Stimulated activated CD8-positive, alpha-beta memory T cell treated with anti-CD3 and anti-CD28 coated beads, Interleukin-4, amount 100 ng/mL, for 4 hours (primary cell): ENCODE results near the gene IGBP1.
"Not testable (repeated sequence)": the region's sequence is repeated elsewhere in the genome, so short reads cannot be mapped to it uniquely, and the experiment has no call there.

Experiments used
- DNase-seq, 2 donors: peaks; one replicate each; pipeline ENCODE4 v3.0.0-alpha.2; 2020; ENCODE audit warnings: low read depth in 2 of 2, low spot score in 1 of 2

The IGBP1 gene

GRCh38 chrX:70133303-70134115 is at the start of gene IGBP1:
Gene IGBP1 (plus strand): TSS chrX:70133447. CDS start chrX:70133948, 501 bp downstream.
- peak; percentile 41 to 60 for DNase-seq

- no peak for DNase-seq
These were observed 48.5 kb upstream of the IGBP1 start for GRCh38 chrX:70084592-70085240.

- DNase-seq: no peak
These were observed 45.2 kb upstream of the IGBP1 start for GRCh38 chrX:70087857-70088630.

- no peak for DNase-seq
These were observed 44.5 kb upstream of the IGBP1 start for GRCh38 chrX:70088751-70089150.

- no peak for DNase-seq
These were observed 43.5 kb upstream of the IGBP1 start for GRCh38 chrX:70089604-70090297.

GRCh38 chrX:70092247-70092646 is 41.0 kb upstream of the IGBP1 start:
- no peak for DNase-seq

- DNase-seq: no peak
These were observed 37.2 kb upstream of the IGBP1 start for GRCh38 chrX:70096052-70096451.

GRCh38 chrX:70105229-70105628 is 28.0 kb upstream of the IGBP1 start:
- DNase-seq: no peak

- not testable (repeated sequence) for DNase-seq
These were observed 21.7 kb upstream of the IGBP1 start for GRCh38 chrX:70111436-70112026.

- no peak for DNase-seq
These were observed 15.5 kb upstream of the IGBP1 start for GRCh38 chrX:70117738-70118137.

- DNase-seq: not testable (repeated sequence)
These were observed 10.2 kb upstream of the IGBP1 start for GRCh38 chrX:70123014-70123413.

- no peak for DNase-seq
These were observed 8.6 kb upstream of the IGBP1 start for GRCh38 chrX:70124678-70125077.

GRCh38 chrX:70128071-70128470 is 5.2 kb upstream of the IGBP1 start:
- DNase-seq: no peak

GRCh38 chrX:70129816-70130215 is 3.4 kb upstream of the IGBP1 start:
- DNase-seq: no peak

- no peak for DNase-seq
These were observed 1.0 kb upstream of the IGBP1 start for GRCh38 chrX:70132224-70132623.

GRCh38 chrX:70132877-70133302 is 357 bp upstream of the IGBP1 start:
- no peak for DNase-seq

GRCh38 chrX:70134116-70134477 is 850 bp downstream of the IGBP1 start:
- no peak for DNase-seq

GRCh38 chrX:70138622-70139021 is 5.4 kb downstream of the IGBP1 start:
- no peak for DNase-seq

GRCh38 chrX:70139736-70140135 is 6.5 kb downstream of the IGBP1 start:
- no peak for DNase-seq

GRCh38 chrX:70141373-70141772 is 8.1 kb downstream of the IGBP1 start:
- no peak for DNase-seq
